Activated CD4-positive, alpha-beta T cell treated with anti-CD3 and anti-CD28 coated beads, Interleukin-2, Interleukin-6, amounts not matched to agents 100 ng/mL and 50 ng/mL, durations not matched to agents 16 hours and 8 hours (primary cell): ENCODE results near the gene DNAJC5G.

Experiments used
- DNase-seq: peaks from one replicate; pipeline ENCODE4 v3.0.0-alpha.2; 2020

DNAJC5G gene, protein sequence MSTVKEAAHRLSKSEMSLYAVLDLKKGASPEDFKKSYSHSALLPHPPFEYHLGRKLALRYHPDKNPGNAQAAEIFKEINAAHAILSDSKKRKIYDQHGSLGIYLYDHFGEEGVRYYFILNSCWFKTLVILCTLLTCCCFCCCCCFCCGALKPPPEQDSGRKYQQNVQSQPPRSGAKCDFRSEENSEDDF

DNA sequence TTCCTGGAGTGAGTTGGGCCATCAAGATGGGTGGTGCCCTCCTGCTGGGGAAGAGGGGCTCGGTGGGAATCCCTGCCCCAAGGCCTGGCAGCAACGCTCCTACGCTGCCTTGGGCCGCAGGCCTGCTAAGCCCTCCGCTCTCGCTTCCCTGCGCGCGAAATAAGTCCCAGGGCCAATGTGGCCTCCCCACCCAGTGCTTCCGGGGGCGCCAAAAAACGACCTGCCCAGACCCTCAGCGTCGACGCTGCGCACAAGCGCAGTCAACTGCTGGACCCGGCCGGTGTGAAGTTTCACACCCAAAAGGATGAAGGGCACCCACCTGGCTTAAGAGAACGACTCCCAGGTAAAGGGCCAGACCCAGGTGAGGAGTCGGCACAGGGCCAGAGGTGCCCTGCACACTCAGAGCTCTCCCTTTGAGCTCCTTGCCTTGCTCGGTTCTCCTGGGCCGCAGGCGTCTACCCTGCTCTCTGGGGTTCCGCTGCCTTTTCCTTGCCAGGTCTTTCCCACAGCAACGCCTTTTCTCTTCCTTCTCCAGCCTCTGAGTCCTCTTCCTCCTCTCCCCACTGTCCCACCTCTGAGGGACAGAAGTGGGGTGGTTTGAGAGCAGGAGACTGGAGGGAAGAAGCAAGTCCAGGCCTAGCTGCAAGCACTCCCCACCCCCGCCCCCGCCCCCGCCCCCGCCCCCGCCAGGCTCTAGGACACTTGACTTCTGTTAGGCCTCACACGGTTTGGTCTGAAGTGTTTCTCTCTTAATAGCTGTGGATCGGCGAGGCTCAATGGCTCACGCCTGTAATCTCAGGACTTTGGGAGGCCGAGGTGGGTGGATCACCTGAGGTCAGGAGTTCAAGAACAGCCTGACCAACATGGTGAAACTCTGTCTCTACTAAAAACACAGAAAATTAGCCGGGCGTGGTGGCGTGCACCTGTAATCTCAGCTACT lies at the start of gene DNAJC5G:
DNAJC5G (plus strand) TSS at position 223 of the 940 bp plus-strand sequence. CDS start 1,296 bp downstream, outside the sequence.
- DNase-seq: no peak

DNA sequence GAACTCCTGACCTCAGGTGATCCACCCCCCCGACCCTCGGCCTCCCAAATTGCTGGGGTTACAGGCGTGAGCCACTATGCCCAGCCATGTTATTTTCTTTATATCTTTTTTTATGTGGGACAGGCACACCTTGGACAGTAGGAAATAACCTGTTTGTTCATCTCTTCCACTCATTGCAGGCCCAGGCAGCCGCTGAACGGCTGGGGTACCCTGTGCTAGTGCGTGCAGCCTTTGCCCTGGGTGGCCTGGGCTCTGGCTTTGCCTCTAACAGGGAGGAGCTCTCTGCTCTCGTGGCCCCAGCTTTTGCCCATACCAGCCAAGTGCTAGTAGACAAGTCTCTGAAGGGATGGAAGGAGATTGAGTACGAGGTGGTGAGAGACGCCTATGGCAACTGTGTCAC lies 49.7 kb upstream of the DNAJC5G start:
- DNase-seq: no peak

DNA sequence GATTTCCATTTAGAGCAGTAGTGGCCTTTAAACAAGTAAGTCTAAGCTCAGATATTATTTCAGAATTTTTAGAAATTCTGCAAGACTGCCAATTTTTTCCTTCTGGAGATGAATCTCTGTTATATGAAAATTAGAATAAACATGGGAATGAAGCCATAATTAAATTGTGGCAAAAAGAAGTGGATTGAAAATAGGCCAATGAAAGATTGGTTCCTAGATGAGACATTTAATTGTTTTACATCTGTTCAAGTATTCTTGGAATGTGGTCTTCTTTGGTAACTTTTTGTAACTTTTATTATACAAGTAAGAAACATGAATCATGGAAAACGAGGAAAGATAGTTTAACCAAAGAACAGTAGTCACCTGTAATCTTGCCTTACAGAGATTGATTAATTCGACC lies 47.7 kb upstream of the DNAJC5G start:
- DNase-seq: no peak

DNA sequence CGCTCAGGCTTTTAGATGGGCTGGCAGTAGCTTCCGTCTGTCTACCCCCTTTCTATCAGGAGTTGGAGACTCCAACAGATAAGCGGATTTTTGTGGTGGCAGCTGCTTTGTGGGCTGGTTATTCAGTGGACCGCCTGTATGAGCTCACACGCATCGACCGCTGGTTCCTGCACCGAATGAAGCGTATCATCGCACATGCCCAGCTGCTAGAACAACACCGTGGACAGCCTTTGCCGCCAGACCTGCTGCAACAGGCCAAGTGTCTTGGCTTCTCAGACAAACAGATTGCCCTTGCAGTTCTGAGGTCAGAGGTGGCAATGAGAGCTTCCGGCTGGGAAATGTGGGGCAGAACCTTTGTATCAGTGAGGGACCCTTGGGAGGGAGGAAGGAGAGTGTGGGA lies 43.3 kb upstream of the DNAJC5G start:
- no peak for DNase-seq

DNA sequence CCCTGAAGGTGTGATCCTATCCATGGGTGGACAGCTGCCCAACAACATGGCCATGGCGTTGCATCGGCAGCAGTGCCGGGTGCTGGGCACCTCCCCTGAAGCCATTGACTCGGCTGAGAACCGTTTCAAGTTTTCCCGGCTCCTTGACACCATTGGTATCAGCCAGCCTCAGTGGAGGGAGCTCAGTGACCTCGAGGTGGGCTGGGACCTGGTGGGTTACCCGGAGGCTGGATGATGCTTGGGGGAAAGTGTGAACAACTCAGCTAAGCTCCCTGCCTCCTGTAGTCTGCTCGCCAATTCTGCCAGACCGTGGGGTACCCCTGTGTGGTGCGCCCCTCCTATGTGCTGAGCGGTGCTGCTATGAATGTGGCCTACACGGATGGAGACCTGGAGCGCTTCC lies 41.9 kb upstream of the DNAJC5G start:
- no peak for DNase-seq

DNA sequence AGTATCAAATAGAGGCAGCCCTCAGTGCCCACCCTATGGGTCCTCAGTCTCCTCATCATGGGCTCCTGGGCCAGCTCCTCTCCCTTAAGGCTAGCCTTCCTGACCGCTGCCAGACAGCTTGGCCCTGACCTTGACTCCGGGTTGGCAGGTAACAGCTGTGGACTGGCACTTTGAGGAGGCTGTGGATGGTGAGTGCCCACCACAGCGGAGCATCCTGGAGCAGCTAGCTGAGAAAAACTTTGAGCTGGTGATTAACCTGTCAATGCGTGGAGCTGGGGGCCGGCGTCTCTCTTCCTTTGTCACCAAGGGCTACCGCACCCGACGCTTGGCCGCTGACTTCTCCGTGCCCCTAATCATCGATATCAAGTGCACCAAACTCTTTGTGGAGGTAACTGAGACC lies 39.1 kb upstream of the DNAJC5G start:
- DNase-seq: no peak

DNA sequence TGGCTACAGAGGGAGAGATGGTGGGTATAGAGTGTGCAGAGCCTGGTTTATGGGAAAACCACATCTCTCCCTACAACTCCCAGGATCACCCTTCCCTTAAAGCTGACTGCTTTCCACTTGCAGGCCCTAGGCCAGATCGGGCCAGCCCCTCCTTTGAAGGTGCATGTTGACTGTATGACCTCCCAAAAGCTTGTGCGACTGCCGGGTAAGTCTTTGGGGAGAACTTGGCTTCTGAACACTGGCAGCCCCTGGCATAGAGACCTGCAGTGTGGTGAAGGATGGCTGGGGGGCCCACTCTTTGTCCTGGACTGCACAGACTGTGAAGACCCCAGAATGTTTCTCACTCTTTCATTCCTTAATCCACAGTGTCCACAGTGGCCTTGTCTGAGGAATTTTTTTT lies 38.6 kb upstream of the DNAJC5G start:
- DNase-seq: no peak

DNA sequence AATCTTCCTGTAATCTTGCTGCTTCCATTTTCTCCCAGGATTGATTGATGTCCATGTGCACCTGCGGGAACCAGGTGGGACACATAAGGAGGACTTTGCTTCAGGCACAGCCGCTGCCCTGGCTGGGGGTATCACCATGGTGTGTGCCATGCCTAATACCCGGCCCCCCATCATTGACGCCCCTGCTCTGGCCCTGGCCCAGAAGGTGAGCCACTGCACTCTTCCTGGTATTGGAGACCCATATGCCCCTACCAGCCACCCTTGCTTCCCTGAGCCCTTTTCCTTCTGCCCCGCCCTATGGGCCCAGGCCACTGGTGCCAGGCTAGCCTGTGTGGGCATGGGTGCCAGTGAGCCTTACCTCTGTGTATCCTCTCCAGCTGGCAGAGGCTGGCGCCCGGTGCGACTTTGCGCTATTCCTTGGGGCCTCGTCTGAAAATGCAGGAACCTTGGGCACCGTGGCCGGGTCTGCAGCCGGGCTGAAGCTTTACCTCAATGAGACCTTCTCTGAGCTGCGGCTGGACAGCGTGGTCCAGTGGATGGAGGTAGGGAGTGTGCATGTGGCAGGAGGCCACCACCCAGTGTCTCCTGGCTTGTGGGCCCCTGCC lies 37.8 kb upstream of the DNAJC5G start:
- no peak for DNase-seq

DNA sequence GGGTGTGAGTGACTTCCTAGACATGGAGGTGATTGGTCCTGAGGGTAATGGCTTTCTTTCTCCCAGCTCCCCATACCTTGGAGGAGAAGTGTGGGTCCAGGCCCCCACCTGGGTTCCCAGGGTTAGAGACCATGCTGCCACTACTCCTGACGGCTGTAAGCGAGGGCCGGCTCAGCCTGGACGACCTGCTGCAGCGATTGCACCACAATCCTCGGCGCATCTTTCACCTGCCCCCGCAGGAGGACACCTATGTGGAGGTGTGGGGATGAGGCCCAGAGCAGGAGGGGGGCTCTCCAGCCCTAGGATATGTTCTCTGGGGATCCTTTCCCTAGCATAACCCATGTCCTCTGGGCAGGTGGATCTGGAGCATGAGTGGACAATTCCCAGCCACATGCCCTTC lies 36.3 kb upstream of the DNAJC5G start:
- no peak for DNase-seq

DNA sequence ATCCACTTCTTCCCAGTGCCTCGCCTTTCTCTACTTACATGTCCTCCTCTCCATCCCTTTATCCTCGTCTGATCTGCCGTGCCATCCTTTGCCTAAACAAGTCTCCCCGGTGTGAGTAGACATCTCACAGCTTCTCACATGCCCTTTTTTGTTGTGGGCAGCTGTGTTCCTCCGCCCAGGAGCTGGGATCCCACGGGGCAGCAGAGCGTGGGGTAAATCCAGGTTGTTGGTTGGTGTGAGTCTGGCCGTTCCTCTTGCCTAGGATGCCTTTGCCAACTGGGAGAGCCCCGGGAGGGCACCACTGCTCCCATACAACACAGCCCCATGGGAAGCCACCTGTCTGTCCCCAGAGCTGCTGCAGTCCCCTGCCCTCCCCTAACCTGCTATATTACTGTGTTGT lies 34.8 kb upstream of the DNAJC5G start:
- DNase-seq: no peak

DNA sequence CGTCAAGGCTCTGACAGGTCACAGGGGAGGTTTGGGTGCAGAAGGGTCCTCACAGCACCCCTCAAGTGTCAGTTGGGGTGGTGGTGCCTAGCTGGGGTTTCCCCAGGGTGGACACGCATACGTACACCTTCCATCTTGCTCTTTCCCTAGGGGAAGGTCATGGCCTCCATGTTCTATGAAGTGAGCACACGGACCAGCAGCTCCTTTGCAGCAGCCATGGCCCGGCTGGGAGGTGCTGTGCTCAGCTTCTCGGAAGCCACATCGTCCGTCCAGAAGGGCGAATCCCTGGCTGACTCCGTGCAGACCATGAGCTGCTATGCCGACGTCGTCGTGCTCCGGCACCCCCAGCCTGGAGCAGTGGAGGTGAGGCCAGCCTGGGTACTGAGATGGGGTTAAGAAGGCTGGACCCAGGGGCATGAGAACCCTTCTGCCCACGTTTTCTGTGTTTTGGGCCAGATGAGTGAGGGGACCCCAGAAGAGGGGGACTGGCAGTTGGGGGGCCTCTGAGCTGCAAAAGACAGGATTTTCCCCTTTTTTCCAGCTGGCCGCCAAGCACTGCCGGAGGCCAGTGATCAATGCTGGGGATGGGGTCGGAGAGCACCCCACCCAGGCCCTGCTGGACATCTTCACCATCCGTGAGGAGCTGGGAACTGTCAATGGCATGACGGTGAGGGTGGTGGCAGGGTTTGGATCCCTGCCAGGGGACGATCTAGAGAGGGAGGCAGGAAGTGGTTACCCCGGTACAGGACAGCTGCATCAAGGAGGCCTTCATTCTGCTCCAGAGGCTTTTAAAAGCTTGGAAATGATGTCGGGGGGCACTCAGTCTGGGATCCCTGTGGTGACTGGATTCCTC lies 33.2 kb upstream of the DNAJC5G start:
- DNase-seq: no peak

DNA sequence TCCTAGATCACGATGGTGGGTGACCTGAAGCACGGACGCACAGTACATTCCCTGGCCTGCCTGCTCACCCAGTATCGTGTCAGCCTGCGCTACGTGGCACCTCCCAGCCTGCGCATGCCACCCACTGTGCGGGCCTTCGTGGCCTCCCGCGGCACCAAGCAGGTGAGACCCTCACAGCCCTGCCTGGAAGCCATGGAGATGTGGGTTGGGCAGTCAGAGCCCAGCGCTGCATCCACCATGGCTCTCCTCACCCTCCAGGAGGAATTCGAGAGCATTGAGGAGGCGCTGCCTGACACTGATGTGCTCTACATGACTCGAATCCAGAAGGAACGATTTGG lies 32.6 kb upstream of the DNAJC5G start:
- DNase-seq: no peak

DNA sequence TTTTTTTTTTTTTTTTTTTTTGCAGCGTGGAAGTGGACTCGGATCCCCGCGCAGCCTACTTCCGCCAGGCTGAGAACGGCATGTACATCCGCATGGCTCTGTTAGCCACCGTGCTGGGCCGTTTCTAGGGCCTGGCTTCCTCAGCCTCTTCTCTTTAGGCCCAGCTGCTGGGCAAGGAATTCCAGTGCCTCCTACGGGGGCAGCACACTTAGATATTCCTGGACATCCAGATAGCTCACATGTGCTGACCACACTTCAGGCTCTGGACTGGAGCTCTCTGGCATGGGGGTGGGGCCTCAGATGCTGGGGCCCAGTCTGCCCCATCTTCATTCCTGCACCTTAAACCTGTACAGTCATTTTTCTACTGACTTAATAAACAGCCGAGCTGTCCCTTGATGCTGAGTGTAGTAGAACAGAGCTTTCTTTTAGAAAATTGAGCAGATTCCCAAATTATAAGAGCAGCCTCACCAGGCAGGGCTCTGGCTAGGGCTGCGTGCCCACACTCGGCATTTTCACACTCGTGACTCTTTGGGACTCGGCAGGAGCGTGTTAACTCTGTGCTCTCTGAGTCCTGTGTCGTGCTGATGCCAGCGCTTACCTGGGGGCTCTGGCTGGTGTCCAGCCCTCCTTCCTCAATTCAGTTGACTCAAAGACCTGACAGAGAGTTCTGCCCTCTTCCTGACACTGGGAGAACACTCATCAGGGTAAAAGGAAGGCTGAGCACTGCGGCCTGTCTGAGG lies 31.7 kb upstream of the DNAJC5G start:
- no peak for DNase-seq

DNA sequence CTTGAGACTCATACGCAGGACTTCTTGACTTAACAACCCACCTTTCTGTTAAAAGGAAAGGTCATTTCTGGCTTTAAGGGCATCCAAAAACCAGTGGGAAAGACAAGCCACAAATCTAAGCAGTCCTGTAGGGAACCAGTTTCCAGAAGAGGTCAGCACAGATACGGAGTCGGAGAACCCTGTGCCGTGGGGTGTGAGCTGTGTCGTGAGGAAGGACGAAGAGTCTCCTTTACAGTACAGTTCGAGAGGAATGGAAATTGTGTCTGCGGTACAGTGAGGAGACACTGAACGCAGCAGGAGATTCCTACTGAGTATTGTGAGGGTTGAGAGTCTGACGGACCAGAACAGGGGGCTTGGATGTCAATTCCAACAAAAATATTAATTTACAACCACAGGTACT lies 30.1 kb upstream of the DNAJC5G start:
- DNase-seq: no peak

DNA sequence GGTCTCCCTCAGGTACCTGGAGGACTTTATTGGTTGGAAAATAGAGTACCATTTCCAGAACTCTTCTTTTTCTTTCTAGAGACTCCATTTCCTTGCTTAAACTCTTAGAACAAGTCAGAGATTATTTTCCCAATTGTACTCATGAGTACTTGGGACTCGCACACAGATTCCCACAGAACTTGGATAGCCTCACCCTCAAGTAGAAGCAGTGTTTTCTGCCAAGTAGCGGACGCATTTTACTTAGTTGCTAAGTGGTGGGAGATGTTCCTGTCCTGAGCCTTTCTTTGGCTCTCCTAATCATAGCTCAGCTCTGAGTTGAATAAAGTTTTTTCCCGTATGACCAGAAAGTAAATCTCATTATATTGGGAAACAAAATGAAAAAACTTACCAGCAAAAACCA lies 29.6 kb upstream of the DNAJC5G start:
- DNase-seq: no peak

DNA sequence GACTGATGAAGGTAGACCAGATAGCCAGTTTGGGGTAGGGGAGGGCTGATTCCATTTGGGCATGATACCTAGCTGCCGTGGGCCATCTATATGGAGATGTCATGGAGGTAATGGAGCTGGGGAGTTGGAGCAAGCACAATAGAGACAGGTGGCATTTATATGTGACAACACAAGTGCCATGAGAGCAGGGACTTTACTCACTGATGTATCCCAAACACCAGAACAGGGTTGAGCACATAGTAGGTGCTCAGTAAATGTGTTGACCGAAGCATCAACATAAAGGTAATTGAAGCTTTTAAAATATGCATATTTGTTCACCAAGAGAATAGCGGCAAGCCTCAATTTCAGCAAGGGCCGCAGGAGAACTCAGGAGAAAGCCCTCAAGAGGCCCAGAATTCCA lies 27.3 kb upstream of the DNAJC5G start:
- no peak for DNase-seq

DNA sequence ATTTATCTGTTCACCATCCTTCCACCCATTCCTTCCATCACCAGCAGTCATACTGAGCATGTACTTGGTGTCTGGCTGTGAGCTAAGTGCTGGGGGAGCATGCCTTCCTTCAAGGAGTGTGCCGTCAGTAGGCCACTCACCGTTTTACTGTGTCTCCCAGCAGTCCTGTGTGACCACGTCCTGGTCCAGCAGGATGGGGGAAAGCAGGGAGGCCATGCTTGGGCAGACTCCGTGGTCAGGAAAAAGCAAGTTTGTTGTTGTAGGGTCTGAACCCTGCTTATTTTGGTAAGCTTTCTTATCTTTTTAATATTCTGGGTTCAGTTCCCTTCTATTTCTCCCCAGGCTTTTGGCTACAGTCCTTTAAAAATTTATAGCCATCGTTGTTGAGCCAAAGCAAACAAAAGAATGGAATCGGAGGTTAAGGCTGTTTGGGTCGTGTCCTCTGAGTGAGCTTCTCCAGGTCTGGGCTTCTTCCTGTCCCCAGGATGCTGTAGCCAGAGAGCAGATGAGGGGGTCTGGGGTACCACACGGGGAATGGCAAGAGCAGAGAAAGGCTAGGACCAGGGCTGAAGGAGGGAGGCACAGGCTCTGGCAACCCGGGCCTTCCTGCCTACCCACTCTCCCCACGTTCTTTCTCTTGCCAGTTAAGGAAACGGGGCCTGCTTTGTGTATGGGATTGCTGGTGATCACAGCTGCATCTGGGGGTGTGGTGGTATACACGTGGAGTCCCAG lies 25.9 kb upstream of the DNAJC5G start:
- no peak for DNase-seq

DNA sequence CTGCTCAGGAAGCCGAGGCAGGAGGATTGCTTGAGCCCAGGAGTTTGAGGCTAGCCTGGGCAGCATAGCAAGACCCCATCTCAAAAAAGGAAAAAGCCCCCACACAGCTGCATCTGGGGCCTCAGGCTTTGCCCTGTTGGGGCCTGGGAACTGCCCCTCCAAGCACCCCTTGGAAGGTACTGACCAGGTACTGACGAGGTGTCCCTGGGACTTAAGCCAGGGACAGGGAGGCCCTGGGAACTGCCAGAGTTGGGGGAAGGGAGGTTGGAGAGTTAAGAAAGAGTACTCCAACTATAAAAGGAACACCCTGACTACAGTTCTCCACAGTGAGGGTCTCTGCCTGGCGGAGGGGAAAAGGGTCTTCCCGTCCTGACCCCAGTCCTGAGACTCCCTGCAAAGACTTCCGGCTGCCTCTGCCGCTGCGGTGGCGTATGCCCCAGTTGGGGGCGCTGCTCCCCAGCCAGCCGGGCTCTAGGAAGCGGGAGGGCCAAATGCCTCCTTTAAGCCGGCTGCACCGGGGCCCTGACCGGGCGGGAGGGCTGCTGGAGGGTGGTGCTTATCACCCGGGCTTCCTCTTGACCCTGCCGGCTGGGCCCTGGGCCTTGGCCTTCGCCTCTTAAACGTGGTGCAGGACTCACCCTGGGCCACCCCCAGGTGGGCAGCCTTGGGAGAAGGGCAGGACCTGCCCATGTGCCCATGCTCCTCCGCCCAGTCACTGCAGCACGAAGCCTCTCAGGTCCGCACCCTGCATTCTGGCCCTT lies 25.2 kb upstream of the DNAJC5G start:
- DNase-seq: peak; percentile 68

DNA sequence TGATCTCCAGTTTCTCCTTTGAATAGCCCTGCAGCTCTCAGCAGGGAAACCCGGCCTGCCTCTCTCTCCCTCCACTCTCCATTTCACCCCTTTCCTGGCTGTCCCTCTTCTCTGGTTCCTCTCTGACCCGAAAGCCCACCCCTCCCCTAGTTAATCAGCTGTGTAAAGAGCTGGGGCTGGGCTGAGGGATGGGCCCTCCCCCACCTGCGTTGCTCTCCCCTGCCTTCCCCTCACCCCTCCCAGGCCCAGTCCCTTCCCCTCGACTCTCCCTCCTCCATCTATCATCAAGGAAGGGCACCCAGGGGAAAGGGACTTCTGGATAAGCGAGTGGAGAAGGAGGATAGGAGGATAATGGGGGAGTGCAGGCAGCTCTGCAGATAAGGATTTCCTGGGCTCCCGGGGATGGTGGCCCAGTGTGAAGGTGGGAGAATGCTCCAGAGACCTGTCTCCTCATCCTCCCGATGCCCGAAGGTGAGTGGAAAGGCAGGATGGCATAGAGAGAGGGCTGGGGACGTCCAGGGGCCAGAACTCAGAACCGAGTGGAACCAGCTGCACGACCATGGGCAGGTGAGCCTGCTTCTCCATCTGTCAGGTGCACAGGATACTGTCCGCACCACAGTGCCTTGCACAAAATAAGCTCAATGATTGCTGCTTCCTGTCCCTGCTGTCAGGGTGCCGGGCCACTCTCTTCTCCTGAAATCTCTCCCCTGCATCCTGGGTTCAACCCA lies 24.4 kb upstream of the DNAJC5G start:
- DNase-seq: no peak

DNA sequence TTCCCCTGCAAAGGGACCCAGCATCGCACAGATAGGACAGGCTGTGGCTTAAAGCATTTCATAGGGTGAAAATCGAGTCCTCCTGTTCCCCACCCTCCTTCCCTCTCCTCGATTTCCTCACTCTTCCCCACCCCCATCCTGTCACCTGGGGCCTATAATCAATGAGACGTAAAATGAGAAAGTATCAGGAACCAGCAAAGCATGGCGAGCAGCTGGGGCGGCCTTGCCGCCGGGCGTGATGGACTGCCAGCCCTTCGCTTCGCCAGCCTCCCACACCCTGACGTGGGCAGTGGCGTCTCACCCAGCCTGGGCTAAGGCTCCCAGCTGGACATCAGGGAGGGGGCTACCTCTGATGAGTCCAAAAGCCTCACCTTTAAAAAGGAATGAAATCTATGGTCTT lies 23.5 kb upstream of the DNAJC5G start:
- DNase-seq: no peak
